Measurements from ENCODE around the gene BRSK1. TPM values are rescaled to one million over a fixed set of nuclear protein-coding genes. Genes with fewer than 3 reads are reported as not detected.

Gene BRSK1
- total and polyA plus RNA-seq, 8 donors = 1.5 to 67.7 (median 5.4) TPM; not detected in 2

DNA sequence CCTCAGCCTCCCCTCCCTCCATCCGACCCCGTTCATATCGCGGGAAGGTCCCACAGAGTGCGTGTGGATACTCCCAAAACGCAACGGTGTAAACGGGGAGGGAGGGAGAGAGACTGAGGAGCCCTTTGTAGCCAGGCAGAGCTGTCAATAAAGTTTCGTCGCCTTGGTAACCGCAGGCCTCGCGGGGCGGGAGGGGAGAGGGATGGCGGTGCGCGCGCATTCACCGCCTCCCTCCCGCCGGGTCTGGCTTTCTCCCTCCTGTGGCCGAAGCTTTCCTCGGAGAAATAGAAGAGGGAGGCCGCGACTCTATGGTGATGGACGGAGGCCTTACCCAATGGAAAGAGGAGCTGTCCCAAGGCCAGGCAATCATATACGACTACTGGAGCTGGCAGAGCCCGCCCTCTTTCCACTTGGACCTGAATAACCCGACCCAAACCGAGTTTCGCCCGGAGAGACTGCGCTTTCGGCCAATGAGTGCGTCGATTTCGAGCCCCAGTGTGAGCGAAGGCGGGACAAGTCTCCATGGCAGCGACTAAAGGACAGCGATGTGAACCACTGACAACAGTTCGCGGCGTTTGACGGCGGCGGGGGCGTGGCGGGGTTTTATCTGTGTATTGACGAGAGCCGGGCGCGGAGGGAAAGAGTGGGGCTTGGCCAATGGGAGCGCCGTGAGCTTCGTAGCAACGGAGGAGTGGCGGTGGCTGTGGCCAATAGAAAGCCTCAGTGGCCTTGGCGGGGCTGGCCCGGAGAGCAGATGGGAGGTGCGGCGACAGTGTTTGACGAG, 55.5 kb downstream of the BRSK1 start, which contains the start of gene KMT5C:
Gene KMT5C, plus strand, starts transcription at position 772 of the 784 bp plus-strand sequence. CDS start 2,061 bp downstream, outside the sequence.
- DNase-seq = peak; percentile 100
- Histone ChIP-seq H3K27me3 (peaks cover 0 to 9% (median 0%) of the 10 kb centered on the region in 3 donors), H3K36me3 (peaks cover 12 to 26% (median 23%) of the 10 kb centered on the region in 4 donors), H3K4me3 (peak within 1 kb of the TSS; percentile 65 to 89 (median 78)), H3K9me3 (no peaks in the 10 kb centered on the region), H3K4me1 (peaks cover 17 to 36% (median 31%) of the 10 kb centered on the region in 4 donors), H3K27ac (peak within 1 kb of the TSS; percentile 83 to 97 (median 96))
- WGBS, 5 donors = 0 to 1% (median 0%) methylated on average over 25 to 63 of the region's 63 CpGs
- intact Hi-C loops (cut with DNase I; ENCODE audit: low total_unique reads) = no loop called here
- TF ChIP-seq EP300 (IDR thresholded peaks at IDR 0.05) = no peak
- TF ChIP-seq POLR2A (IDR thresholded peaks at IDR 0.05) = no peak
- TF ChIP-seq, protein P1, sequence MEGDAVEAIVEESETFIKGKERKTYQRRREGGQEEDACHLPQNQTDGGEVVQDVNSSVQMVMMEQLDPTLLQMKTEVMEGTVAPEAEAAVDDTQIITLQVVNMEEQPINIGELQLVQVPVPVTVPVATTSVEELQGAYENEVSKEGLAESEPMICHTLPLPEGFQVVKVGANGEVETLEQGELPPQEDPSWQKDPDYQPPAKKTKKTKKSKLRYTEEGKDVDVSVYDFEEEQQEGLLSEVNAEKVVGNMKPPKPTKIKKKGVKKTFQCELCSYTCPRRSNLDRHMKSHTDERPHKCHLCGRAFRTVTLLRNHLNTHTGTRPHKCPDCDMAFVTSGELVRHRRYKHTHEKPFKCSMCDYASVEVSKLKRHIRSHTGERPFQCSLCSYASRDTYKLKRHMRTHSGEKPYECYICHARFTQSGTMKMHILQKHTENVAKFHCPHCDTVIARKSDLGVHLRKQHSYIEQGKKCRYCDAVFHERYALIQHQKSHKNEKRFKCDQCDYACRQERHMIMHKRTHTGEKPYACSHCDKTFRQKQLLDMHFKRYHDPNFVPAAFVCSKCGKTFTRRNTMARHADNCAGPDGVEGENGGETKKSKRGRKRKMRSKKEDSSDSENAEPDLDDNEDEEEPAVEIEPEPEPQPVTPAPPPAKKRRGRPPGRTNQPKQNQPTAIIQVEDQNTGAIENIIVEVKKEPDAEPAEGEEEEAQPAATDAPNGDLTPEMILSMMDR (IDR thresholded peaks at IDR 0.05) = peak in 4 of 7 experiments; percentile 15 to 56 (median 36)
- TF ChIP-seq POLR2AphosphoS5 (IDR thresholded peaks at IDR 0.05) = peak; percentile 11 to 99 (median 62)

DNA sequence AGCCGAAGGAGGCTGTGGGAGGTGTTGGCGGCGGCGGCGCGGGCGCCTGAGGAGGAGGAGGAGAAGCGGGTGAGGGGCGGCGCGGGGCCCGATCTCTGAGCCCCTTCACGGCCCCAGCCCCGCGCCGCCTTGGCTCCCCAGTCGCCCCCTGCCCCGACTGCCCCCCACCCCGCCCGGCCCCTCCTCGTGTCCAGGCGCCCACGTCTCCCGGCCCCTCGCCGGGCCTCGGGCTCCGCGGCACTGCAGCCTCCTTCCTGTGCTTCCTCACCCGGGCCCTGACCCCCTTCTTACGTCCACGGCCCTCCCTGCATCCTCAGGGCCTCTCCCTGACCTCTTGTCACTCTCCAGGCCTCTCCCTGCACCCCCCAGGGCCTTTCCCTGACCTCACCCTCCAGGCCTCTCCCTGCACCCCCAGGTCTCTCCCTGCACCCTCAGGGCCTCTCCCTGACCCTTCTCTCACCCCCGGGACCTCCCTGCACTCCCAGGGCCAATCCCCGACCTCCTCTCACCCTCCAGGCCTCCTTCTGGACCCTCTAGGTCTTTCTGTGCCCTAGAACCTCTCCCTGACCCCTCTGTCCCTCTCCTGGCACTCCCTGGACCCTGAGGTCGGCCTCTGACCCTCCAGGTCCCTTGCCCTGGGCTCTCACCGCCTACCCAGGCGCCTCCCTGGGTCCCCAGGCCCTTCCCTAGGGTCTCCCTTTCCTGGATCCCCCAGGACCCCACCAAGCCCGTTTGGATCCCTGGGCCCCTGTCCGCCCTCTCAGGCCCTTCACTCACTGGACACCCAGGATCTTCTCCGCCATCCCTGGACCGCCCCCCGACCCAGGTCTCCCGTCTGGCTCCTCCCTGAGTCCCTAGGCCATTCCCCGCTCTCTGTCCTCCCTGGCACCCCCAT, 56.3 kb downstream of the BRSK1 start:
- Histone ChIP-seq H3K27me3 (peaks cover 0 to under 1% (median 0%) of the 10 kb centered on the region in 3 donors), H3K27ac (peak overlapping the region; percentile 71 to 97 (median 96)), H3K36me3 (peaks cover 12 to 34% (median 25%) of the 10 kb centered on the region in 4 donors), H3K4me3 (peak overlapping the region; percentile 65 to 89 (median 78)), H3K4me1 (peaks cover 17 to 36% (median 32%) of the 10 kb centered on the region in 4 donors), H3K9me3 (no peaks in the 10 kb centered on the region)
- TF ChIP-seq, protein P1 (IDR thresholded peaks at IDR 0.05) = no peak
- peak in 2 of 3 donors; percentile 96 to 99 for TF ChIP-seq POLR2AphosphoS5 (IDR thresholded peaks at IDR 0.05)
- no peak for TF ChIP-seq EP300 (IDR thresholded peaks at IDR 0.05)
- peak in 2 of 4 donors; percentile 79 to 93 for TF ChIP-seq POLR2A (IDR thresholded peaks at IDR 0.05)
- peak in 1 of 2 donors; percentile 76 for DNase-seq
- 2 to 4% (median 2%) methylated on average over 19 to 44 of the region's 44 CpGs for WGBS, 5 donors
- intact Hi-C loops (cut with DNase I; ENCODE audit: low total_unique reads) = no loop called here

DNA sequence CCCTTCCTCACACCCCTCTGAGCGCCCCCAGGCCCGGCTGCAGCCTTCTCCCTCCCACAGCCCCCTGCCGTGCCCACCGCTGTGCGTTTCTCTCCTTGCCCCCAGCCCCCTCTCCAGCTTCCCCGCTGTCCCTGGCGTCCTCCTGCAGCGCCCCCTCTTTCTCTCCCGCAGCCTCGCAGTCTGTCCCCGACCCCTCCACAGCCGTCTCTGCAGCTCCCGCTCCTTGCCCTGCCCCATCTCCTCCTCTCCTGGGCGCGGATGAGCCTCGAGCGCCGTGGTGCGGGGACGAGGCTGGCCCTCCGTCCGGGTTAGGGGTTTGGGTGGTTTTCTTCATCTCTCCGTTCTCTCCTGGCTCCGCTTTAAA, 57.0 kb downstream of the BRSK1 start:
- TF ChIP-seq POLR2AphosphoS5 (IDR thresholded peaks at IDR 0.05) = no peak
- TF ChIP-seq EP300 (IDR thresholded peaks at IDR 0.05) = no peak
- no peak for TF ChIP-seq POLR2A (IDR thresholded peaks at IDR 0.05)
- TF ChIP-seq, protein P1 (IDR thresholded peaks at IDR 0.05) = no peak
- Histone ChIP-seq H3K27ac (peak overlapping the region; percentile 71 to 97 (median 96)), H3K36me3 (peaks cover 12 to 39% (median 25%) of the 10 kb centered on the region in 4 donors), H3K4me3 (peak overlapping the region; percentile 65 to 89 (median 78)), H3K27me3 (no peaks in the 10 kb centered on the region), H3K9me3 (no peaks in the 10 kb centered on the region), H3K4me1 (peaks cover 17 to 40% (median 37%) of the 10 kb centered on the region in 4 donors)
- 0 to 3% (median 1%) methylated on average over 21 to 24 of the region's 24 CpGs for WGBS, 5 donors
- intact Hi-C loops (cut with DNase I; ENCODE audit: low total_unique reads) = no loop called here
- peak in 1 of 2 donors; percentile 76 for DNase-seq

DNA sequence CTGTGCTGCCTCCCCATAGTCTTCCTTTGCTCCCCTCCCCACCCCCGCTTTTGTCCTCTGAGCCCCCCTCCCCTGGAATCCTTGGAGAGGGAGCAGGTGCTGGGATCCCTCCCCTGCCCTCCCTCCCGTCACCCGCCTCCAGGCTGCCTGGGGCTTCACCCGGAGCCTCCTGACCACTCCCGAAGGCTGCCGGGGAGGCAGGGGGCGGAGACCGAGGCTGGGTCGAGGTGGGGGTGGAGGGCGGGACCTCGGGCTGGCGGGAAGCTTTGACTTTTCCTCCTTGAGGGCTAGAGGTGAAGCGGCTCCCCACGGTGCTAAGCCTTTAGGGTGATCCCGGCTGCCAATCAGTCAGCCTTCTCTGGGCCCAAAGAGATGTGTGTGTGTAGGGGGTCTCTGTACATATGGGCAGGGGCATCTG, 57.4 kb downstream of the BRSK1 start:
- peak overlapping the region in 4 of 5 donors; percentile 95 to 97 (median 96) for H3K27ac ChIP-seq

More for the DNA sequence above, 57.4 kb downstream of the BRSK1 start:
- peak overlapping the region; percentile 65 to 89 (median 78) for H3K4me3 ChIP-seq
- peaks cover 12 to 39% (median 26%) of the 10 kb centered on the region in 4 donors for H3K36me3 ChIP-seq
- intact Hi-C loops (cut with DNase I; ENCODE audit: low total_unique reads) = no loop called here
- peaks cover 17 to 44% (median 41%) of the 10 kb centered on the region in 4 donors for H3K4me1 ChIP-seq
- TF ChIP-seq, protein P1 (IDR thresholded peaks at IDR 0.05) = no peak
- H3K27me3 ChIP-seq = no peaks in the 10 kb centered on the region
- DNase-seq = peak; percentile 77 to 94
- WGBS, 5 donors = 0 to 8% (median 3%) methylated on average over 9 to 15 of the region's 15 CpGs
- no peaks in the 10 kb centered on the region for H3K9me3 ChIP-seq

All from stomach (tissue), 9 donors.